ENCODE results near the gene RHOA.

- TF ChIP-seq, protein P1, sequence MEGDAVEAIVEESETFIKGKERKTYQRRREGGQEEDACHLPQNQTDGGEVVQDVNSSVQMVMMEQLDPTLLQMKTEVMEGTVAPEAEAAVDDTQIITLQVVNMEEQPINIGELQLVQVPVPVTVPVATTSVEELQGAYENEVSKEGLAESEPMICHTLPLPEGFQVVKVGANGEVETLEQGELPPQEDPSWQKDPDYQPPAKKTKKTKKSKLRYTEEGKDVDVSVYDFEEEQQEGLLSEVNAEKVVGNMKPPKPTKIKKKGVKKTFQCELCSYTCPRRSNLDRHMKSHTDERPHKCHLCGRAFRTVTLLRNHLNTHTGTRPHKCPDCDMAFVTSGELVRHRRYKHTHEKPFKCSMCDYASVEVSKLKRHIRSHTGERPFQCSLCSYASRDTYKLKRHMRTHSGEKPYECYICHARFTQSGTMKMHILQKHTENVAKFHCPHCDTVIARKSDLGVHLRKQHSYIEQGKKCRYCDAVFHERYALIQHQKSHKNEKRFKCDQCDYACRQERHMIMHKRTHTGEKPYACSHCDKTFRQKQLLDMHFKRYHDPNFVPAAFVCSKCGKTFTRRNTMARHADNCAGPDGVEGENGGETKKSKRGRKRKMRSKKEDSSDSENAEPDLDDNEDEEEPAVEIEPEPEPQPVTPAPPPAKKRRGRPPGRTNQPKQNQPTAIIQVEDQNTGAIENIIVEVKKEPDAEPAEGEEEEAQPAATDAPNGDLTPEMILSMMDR (IDR thresholded peaks at IDR 0.05; ENCODE audit: low read length), result no peak
- TF ChIP-seq EZH2 (IDR thresholded peaks at IDR 0.05; ENCODE audit: borderline replicate concordance, low read length), result no peak
Observed at GRCh38 chr3:49445391-49445790, 33.6 kb upstream of the RHOA start.
